HG03095 (cell line): ENCODE data around the gene COMMD8.
"Not testable (repeated sequence)": the region's sequence is repeated elsewhere in the genome, so short reads cannot be mapped to it uniquely, and the experiment has no call there.

Experiments used
- ATAC-seq: cut with Tn5 transposase; IDR thresholded peaks from one replicate; pipeline ENCODE4 v1.9.1; 2021; ENCODE audit warnings: moderate library complexity; ENCODE audit not compliant: unreplicated experiment

COMMD8 gene

DNA sequence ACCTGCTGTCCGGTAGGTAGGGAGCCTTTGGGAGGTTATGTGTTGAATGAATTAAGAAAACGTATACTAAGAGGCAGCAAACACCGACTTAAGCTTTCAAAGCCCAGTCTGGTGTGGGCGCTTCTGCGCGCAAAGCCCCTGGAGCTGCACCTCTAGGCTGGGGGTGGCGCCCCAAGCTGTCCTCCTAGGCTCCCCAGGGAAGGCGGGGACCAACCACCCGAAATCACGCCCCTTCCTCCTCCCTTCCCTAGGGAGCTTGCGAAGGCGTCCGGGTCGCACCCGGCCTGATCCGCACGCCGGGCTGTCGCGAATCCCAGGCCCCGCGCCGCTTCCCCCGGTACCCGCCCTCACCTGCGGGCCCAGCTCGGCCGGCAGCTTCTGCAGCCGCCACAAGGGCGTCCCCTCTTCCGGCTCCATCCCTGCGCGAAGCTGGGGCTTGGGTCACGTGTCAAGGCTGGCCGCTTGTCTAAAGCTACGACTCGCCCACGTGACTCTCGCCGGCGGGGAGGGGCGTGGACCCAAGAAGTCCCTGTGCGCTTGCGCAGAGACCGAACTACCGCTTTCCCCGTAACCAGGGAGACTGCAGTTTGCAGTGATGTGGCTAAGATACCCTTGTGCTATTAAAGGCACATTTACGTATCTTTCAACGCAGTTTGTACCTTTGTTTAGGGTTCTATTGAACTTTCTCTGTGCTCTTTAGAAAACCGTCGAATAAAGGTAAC, at the start of gene COMMD8:
TSS of gene COMMD8 (minus strand) at position 468 of the 722 bp plus-strand sequence. CDS start at position 417, 51 bp downstream.
- peak; percentile 87 for ATAC-seq

DNA sequence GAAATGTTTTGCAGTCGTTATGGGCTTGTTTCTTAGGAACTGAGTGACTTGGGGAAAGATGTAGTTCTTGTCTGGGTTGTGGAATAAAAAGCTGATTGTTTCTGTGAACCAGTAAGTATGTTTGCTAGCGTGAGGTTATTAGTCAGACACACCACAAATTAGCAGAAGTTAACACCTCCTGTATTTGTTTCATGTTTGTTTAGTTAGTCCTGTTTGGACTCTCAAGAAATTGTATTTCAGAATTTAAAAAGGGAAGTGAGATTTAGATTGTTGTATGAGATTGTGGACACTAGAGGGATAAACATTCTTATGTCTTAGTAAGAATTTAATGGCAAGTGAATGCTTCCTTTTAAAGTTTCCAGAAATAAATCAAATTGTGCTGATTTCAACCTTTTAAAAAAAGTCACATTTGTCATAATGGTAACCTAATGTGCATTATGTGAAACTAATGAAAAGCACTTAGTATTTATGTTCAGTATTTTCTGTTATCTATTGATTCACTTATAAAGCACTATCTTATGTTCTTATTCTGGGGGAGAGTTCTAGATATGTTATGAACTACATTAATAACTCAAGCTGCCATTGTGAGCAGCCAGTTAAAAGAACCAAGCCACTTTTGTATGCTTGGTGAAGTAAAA, 47.1 kb upstream of the COMMD8 start:
- peak; percentile 95 for ATAC-seq

DNA sequence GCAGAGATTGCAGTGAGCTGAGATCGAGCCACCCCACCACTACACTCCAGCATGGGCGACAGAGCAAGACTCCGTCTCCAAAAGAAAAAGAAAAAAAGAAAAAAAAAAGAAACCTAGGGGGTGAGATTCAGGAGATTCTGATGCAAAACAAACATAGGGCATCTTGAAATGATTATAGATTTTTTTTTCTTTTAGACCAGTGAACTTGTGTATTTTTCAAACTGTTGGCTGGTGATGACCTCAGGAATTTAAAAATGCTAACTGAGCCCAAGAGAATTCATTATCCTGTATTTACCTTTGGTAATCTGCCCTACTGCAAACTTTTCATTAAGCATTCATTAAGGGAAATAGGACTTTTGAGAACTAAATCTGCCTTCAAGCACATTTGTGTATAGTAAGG, 42.2 kb upstream of the COMMD8 start:
- no peak for ATAC-seq

DNA sequence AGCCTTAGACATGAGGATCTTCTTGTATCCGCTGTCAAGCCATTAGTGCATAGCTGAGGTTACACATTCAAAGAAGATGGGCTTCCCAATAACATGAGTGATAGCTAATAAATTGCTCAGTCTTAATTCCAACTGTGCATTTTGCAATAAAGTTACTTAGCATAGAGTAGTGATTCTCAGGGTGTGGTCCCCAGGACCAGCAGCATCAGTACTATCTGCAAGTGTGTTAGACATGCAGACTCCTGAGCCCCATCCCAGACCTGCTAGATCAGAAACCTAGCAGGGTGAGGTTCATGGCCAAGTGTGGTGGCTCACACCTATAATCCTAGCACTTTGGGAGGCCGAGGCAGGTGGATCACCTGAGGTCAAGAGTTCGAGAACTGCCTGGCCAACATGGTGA, 41.6 kb upstream of the COMMD8 start:
- no peak for ATAC-seq

DNA sequence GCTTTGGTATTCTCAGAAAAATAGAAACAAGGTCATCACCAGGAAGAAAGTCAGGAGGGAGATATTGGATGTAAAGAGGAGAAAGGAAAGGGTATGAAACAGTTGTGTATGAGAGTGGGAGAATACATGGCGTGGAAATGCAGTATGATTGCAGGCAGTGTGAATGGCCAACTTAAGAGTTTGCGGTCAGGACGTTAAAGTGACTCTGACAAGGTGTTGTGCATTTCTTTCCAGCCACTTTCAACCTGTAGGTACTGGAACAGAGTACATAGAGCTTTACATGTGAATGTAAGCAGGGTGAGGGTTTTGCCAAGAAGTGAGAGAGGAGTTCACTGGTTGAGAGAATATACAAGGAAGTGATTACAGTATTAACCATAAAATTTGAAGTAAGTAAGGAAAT, 37.3 kb upstream of the COMMD8 start:
- no peak for ATAC-seq

DNA sequence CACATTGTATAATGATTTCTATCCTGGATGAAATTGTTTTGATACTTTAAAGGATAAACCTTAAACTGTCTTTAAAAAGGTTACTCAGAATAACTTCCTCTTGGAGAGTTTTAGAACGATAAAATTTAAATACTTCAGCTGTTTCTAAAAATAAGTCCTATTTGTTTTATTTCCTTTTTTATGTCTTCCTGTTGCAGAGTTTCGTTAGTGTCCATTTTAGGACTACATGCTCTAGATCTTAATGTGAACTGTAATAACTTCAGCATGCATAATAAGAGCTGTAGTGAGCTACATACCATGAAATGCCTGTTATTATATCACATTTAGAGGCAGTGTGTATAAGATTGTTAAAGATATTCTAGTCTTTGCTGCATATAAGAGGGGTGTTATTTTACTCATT, 36.2 kb upstream of the COMMD8 start:
- no peak for ATAC-seq

DNA sequence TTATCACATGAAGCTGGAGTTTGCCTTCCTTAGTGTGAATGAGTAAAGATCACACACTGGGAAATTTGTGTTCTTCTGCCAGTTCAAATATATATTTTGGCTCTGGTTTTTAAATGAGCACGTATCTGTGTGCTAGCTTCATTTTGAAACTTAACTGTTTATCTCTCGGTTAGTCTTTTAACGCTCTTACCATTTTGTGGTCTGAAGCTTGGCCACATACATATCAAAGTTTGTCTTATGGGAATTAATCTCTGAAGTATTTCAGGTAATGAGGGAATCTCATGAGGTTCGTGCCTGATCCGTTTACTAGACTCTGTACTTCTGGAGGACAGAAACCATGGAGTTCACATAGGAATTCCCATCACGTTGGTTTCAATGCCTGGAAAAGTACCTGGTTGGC, 35.4 kb upstream of the COMMD8 start:
- no peak for ATAC-seq

DNA sequence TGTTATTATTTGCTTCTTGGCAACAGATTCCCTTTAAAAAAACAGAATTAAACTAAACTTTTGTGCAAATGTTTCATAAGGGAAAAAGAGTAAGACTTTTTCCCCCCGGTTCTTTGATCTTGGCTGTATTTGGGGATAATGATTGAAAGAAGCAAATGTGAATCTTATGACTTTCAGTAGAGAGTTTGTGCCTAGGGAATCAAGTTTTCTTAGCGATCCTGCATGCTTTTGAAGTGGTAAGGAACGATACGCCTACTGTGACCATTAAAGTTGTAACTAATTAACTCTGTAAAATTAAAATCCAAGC, 30.6 kb upstream of the COMMD8 start:
- no peak for ATAC-seq

DNA sequence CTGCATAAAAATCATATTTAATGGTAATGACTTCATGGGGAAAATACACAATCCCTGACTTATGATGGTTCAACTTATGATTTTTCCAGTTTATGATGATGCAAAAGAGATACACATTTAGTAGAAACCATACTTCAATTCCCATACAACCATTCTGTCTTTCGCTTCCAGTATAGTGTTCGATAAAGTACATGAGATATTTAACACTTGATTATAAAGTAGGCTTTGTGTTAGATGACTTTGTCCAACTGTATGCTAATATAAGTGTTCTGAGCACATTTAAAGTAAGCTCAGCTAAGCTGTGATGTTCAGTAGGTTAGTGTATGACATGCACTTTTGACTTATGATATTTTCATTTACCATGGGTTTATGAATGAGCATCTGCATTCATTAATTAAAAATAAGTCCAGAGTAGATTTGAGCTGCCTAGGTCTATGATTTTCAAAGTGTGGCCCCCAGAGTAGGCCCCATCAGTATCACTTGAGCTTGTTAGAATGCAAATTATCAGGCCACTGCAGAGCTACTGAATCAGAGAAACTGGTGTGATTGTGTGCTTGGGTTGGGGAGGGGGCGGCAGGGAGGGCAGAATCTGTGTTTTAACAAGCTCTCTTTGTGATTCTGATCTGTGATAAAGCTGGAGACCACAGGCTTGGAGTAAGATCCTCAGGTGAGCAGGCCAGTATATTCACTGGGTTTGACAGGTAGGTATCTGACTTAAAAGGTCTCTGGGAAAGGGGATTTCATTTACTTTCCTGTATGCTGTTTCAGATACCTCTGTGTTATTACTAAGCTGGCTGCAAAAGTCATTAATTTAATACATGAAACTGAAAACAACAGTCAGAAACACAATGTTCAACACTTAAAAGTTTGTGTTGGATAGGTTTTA, 30.0 kb upstream of the COMMD8 start:
- no peak for ATAC-seq

DNA sequence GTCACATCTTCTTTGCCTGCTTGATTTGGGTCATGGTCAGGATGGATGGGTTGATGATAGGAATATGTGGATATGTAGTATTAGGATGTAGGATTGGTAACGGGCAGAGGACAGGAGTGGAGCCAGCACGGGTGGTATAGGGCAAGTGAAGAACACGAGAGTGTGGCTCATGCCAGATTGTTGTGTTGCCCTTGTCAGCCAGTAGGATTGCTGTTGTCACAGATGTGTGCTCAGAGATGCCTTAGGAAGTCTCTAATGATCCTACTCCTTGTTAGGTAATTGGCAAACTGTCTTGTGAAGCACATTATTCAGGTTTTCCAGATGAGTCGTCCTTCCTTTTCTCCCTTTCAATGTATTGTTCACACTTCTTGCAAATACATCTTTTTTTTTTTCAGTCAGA, 27.0 kb upstream of the COMMD8 start:
- ATAC-seq = peak; percentile 60

DNA sequence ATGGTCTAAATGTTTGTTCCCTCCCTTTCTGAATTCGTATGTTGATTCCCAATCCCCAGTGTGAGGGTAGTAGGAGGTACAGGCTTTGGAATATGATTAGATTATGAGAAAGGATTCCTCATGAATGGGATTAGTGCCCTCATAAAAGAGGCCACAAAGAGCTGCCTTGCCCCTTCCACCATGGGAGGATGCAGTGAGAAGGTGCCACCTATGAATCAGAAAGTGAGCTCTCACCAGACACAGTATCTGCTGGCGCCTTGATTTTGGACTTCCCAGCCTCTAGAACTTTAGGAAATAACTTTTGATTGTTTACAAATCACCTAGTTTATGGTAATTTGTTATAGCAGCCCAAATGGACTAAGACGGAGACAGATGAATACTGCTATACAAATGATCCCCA, 25.2 kb upstream of the COMMD8 start:
- ATAC-seq = no peak

DNA sequence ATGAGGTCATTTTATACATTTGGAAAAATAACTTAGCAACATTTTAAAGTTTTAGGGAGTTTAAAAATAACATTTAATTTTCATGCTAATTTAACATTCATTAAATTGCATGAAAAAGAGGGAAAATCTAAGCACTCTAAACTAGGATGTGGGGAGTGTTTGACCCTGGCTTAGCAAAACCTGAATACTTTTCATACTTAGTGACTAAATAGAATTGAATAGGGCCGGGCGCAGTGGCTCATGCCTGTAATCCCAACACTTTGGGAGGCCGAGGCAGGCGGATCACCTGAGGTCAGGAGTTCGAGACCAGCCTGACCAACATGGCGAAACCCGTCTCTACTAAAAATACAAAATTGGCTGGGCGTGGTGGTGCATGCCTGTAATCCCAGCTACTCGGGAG, 23.2 kb upstream of the COMMD8 start:
- not testable (repeated sequence) for ATAC-seq

DNA sequence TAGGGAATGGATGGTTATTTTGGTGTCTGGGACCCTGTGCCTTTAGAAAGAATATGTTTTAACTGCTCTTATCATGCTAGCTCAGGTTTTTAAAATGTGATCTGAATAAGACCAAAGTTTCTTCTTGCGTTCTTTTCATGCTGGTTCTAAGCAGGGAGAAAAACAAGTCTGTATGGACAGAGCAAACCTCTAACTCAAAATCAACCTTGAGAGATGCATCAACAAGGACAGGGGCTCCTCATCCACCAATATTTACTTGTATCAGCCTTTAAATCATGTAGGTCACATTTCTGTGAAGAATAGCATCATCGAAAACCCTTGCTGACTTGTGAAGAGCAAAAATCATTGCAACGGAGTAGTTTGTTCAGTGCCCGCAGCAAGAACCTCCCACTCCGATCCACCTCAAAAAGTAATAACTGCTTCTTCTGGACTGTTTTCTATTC, 22.8 kb upstream of the COMMD8 start:
- ATAC-seq = no peak

DNA sequence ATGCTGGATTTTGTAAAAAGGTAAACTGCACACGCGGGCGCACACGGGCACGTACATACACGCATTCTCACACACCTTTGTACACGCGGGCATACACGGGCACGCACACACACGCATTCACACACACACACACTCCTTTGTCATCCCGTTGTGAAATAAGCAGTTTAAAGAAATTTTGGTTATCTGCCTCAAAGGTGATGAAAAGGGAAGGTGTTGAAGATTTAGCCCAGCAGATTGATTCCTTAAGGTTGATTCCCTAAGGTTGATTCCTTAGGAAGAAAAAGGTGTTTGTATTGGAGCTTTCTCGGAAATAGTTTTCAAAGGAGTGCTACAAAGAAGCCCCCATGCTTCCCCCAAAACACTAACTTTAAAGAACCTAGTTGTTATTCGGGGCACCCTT, 22.3 kb upstream of the COMMD8 start:
- ATAC-seq = no peak

DNA sequence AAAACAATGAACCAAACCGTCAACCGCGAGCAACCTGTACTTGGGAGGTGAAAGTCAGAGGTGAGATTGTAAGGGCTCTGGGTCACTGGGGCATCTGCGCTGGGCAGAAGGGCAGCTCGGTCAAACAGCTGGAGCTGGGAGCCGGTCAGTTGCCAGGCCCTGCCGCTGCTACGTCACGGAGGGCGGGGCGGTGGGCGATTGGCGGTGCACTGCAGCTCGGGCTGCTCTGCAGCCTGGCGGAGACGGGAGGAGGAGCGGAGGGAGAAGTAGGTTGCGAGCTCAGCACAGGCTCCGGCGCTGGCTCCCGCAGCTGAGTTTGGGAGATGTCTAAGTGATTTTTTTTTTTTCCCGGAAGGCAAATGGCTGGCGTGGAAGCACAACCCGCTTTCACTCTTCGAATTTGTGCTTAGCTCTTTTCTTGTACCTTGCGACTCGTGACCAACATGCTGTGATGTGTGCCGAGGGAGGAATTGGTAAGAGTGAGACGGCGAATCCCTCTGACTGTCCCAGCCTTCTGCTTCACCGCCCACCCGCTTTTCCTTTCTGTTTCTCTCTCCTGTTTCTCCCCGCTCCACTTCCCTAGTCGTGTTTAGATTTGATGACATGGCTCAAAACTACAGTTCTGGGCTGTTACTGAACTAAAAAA, 21.7 kb upstream of the COMMD8 start, which contains the start of gene ATP10D:
TSS of gene ATP10D (plus strand) at position 229 of the 646 bp plus-strand sequence. CDS start 27,266 bp downstream, outside the sequence.
- peak; percentile 98 for ATAC-seq

DNA sequence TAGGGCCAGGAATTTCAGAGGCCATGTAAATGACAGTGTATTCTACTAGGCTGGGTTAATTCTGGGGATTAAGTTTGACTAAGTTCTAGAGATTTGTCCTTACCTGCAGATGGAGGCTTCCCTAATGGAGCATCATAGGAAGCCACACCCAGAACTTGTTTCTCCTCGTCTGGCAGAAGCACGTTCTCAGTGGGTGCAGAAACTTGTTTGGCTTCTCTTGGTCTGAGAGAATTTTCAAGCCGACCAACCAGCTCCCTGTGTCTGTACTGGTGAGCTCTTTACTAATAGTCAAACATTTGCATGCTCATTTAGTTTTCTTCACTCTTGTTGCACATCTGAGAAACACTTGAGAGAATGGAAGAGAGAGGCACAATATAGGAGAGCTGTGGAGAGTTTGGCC, 20.7 kb upstream of the COMMD8 start:
- no peak for ATAC-seq

DNA sequence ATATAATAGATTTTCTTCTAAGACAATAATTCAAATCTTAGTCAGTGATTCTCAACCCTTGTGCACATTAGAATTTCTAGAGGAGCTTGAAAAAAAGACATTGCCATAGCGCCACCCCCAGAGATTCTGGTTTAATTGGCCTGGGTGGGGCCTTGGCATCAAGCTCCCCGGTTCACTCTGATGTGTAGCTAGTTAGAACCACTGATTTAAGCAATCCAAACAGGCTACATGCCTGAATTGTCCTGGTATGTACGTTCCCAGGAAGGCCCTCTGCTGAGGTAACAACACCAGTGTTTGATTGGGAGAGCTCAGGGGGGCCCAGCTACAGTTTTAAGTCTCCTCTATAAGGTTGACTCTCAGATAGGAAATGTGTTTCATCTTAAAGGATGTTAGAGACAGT, 20.2 kb upstream of the COMMD8 start:
- no peak for ATAC-seq

DNA sequence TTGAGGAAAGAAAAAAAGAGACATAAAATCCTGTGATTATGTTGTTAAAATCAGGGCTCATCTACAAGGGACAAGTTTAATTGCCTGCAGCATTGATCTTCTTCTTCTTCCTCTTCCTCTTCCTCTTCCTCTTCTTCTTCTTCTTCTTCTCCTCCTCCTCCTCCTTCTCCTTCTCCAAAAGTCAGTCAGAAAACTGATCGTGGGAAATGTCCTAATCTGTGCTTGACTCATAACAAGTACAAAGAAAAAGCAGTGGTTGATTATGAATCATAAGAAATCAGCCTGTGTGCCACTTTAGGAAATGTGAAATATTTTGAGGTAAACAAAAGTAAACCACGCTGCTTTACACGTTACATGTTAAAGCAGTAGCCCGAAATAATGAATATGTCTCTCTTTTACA, 18.8 kb upstream of the COMMD8 start:
- no peak for ATAC-seq

DNA sequence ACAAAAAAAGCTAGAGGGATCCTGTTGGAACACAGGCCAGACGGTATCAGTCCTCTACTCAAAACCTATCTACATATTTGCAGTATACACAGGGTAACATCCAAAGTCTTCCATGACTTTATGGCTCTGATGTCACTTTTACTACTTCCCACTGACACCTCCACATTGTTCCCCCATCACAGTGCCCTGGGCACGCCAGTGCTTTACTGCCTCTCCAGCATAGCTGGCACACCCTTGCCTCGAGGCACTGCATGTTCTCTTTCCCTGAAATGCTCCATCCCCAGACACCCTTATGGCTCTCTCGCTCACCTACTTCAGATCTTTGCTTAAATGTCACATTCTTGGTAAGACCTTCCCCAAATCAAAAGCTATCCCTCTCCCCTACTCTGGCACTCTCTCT, 15.3 kb upstream of the COMMD8 start:
- no peak for ATAC-seq

DNA sequence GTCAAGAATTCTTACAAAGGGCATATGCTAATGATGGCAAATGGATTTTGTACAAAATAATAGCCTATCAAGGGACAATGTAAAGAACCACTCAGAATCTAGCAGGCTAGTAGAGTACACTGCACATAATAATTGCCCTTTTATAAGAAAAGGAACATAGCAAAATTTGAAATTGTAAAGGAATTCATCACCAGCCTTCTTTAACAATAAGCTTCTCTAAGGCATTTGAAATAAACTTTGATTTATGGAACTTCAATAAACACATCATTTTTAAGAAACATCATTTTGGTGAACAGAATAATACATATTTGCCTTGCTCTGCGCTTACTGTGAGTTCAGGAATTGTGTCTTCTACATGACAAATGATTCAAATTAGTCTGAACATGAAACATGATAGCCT, 11.9 kb upstream of the COMMD8 start:
- ATAC-seq = no peak

DNA sequence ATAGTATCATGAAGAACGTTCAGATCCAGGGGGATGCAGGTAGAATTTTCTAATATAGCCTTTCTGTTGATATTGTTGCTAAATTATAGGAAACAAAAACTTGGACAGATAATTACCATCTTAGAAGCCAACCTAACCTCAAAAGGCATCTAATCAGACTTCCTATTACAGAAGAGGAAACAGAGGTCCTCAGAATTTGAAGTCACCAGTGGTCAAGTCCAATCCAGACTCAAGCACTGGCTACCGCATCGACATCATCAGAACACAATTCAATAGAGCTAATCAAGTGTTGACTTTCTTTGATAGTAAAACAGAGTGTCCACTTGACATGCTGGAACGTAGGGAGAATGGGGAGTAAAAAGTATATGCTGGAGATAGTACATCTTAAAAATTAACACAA, 11.3 kb upstream of the COMMD8 start:
- no peak for ATAC-seq
